Right lobe of liver (tissue), 6 donors: ENCODE measurements around the gene AOAH. TPM values are rescaled to one million over a fixed set of nuclear protein-coding genes. Genes with fewer than 3 reads are reported as not detected.

Source experiments
- ATAC-seq, 4 donors: fragments of 200-7000 bp; cut with Tn5 transposase; one replicate each; pipeline ENCODE4 v1.9.1; 2020; ENCODE audit warnings: mild to moderate bottlenecking in 4 of 4, moderate library complexity in 4 of 4
- DNase-seq, 3 donors: peaks; one replicate each; pipeline ENCODE4 v3.0.0-alpha.2; 2020
- H3K27ac ChIP-seq, 3 donors: fragments of 200-600 bp; one replicate each; pipeline ENCODE4 v1.8.0; 2022
- H3K27me3 ChIP-seq, 2 donors: fragments of 200-600 bp; one replicate each; pipeline ENCODE4 v1.8.0; 2022
- H3K36me3 ChIP-seq, 4 donors: fragments of 200-600 bp; sonication (generic) in 1 of 4; one replicate each; pipeline versions ENCODE4 v1.5.1 to v1.8.0; 2017 to 2022; ENCODE audit warnings: control low read depth in 1 of 4
- H3K4me1 ChIP-seq, 4 donors: fragments of 200-600 bp; sonication (generic) in 1 of 4; one replicate each; pipeline versions ENCODE4 v1.5.1 to v1.8.0; 2017 to 2022; ENCODE audit warnings: control low read depth in 1 of 4
- H3K4me3 ChIP-seq, 3 donors: fragments of 200-600 bp; one replicate each; pipeline ENCODE4 v1.8.0; 2022
- H3K9me3 ChIP-seq, 4 donors: fragments of 200-600 bp; sonication (generic) in 1 of 4; one replicate each; pipeline versions ENCODE4 v1.5.1 to v1.8.0; 2017 to 2022; ENCODE audit warnings: control low read depth in 1 of 4
- POLR2A ChIP-seq: fragments of 450-650 bp; IDR thresholded peaks from one replicate; pipeline ENCODE4 v1.6.1; 2017; ENCODE audit warnings: antibody characterized with exemption, mild to moderate bottlenecking
- WGBS: methylation state at CpG from one replicate; pipeline ENCODE4 v1.1.6; 2018; ENCODE audit warnings: low coverage, low lambda C conversion rate; ENCODE audit not compliant: insufficient coverage; ENCODE audit errors: missing lambda C conversion rate; 5-methylcytosine and 5-hydroxymethylcytosine counted together
- intact Hi-C, 2 donors: fragments of 100-400 bp; cut with DNase I; formaldehyde crosslinking; loops; one replicate each; pipeline versions ENCODE4 v1.11.2 to v1.14.1; 2022
- total RNA-seq, 6 experiments: library from RNA; depleted of rRNA in 2 of 6; stranded (reverse); fragments of >200 nt in 2 of 6; fragmentation: NEBNext Ultra II Directional in 3 of 6; extraction: Animal tissue kit (Norgen Biotek cat#: 25700) in 3 of 6; gene quantifications; one replicate each; pipeline versions ENCODE4 v1.1.0 to v1.2.4, GENCODE V29; 2016 to 2023
- TF ChIP-seq, protein P1 (sequence below), 4 donors: fragments of 200-600 bp in 3 of 4; fragments of 450-650 bp in 1 of 4; IDR thresholded peaks; one replicate each; pipeline versions ENCODE4 v1.5.1 to v1.8.0; 2016 to 2022; ENCODE audit warnings: antibody characterized with exemption in 4 of 4, mild to moderate bottlenecking in 2 of 4
- donor health status: DM: no; HTN: yes; CAD: no.
- donor health status: DM: no; HTN: no; CAD: no.
- donor health status: DM: no; HTN: no; CAD: no.
- donor health status: DM: no; HTN: yes; CAD: no.
- donor health status: DM: no; HTN: yes; CAD: no.

AOAH gene
- total RNA-seq, 6 experiments from 2014 or later = 2.9 to 11.3 (median 6.4) TPM

DNA sequence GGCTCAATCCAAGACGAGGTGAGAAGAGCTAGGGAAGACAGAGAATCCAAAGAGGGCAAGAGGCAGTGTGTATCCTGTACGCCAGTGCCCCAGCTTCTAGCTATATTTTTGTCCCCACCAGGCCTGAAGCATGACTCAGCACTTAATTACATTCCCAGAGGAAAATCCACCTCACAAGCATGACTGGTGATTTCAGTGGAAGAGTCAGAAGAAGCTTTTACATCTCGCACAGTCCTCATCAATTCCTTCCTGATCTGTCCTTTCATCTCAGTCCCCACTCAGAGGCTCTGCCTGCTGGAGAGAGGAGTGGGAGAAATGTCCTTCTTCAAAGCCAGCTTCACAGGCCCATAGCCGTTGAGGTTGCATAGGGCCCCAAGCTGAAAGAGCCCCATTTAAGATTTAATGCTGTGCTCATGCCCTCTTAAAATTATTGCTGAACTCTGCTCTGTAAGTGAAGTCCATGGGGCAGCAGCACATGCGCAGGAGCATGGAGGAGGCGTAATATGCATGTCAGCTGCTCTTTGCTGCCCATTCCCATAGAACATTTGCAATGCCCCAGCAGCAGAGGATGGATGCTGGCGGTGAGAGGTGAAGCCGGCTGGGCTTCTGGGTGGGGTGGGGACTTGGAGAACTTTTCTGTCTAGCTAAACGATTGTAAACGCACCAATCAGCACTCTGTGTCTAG, 39.0 kb upstream of the AOAH start:
- Histone ChIP-seq H3K36me3 (no peaks in the 10 kb centered on the region), H3K9me3 (no peaks in the 10 kb centered on the region), H3K27ac (no peak overlapping the region), H3K4me1 (peaks cover 0 to 20% (median 10%) of the 10 kb centered on the region in 4 donors), H3K27me3 (no peaks in the 10 kb centered on the region), H3K4me3 (no peak overlapping the region)
- intact Hi-C loops = no loop called here
- no peak for DNase-seq
- no peak for ATAC-seq
- TF ChIP-seq POLR2A = no peak
- TF ChIP-seq, protein P1, sequence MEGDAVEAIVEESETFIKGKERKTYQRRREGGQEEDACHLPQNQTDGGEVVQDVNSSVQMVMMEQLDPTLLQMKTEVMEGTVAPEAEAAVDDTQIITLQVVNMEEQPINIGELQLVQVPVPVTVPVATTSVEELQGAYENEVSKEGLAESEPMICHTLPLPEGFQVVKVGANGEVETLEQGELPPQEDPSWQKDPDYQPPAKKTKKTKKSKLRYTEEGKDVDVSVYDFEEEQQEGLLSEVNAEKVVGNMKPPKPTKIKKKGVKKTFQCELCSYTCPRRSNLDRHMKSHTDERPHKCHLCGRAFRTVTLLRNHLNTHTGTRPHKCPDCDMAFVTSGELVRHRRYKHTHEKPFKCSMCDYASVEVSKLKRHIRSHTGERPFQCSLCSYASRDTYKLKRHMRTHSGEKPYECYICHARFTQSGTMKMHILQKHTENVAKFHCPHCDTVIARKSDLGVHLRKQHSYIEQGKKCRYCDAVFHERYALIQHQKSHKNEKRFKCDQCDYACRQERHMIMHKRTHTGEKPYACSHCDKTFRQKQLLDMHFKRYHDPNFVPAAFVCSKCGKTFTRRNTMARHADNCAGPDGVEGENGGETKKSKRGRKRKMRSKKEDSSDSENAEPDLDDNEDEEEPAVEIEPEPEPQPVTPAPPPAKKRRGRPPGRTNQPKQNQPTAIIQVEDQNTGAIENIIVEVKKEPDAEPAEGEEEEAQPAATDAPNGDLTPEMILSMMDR (IDR thresholded peaks at IDR 0.05) = no peak
- WGBS = 92% methylated on average over 4 of the region's 10 CpGs

DNA sequence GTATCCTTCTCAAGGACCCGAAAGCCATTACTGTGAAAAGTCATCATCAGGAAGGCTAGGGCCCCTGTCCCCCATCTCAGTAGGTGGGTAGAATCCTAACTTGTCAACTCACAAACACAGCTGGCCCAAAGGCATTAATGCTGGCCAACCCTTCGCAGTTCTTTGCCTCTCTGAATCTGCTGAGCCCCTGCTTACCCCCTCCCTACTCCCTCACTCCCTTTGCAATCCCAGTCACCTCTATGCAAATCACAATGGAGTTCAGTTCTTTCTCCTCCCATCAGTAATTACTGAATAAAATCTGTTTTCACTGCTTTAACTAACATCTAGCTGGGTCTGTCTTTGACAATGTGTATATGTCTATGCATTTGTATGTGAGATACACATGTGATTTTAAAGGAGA, 38.1 kb upstream of the AOAH start:
- H3K27ac ChIP-seq = peak overlapping the region in 2 of 3 donors; percentile 91 to 92
- no peaks in the 10 kb centered on the region for H3K27me3 ChIP-seq
- TF ChIP-seq POLR2A = no peak
- TF ChIP-seq, protein P1 (IDR thresholded peaks at IDR 0.05) = no peak
- H3K4me3 ChIP-seq = no peak overlapping the region
- DNase-seq (no peak), ATAC-seq (no peak)
- H3K36me3 ChIP-seq = no peaks in the 10 kb centered on the region
- intact Hi-C loops = no loop called here
- peaks cover 0 to 20% (median 10%) of the 10 kb centered on the region in 4 donors for H3K4me1 ChIP-seq
- no peaks in the 10 kb centered on the region for H3K9me3 ChIP-seq
- WGBS = 93% methylated on average over 2 of the region's 2 CpGs

DNA sequence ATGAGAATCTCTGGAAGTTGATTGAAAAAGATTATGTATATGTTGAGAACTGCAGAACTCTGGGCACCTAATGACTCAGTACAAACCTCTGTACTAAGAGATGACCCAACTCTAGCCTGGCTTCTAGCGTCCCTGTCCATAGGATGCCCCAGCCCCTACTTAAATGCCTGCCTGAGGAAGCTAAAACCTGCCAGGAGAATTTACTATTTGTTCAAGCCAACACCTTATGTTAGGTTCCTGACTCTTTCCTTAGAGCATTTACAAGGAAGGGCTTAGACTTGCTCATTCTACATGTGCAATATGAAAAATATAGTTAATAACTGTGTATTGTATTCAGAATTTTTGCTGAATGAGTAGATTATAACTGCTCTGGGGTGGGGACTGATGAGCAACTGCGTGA, 37.5 kb upstream of the AOAH start:
- intact Hi-C loops = no loop called here
- ATAC-seq (peak; percentile 6 to 8 (median 7)), DNase-seq (no peak)
- 88% methylated on average over 2 of the region's 2 CpGs for WGBS
- no peak for TF ChIP-seq POLR2A
- TF ChIP-seq, protein P1 (IDR thresholded peaks at IDR 0.05) = no peak
- Histone ChIP-seq H3K27ac (peak overlapping the region; percentile 65 to 92 (median 91)), H3K4me1 (peaks cover 0 to 20% (median 10%) of the 10 kb centered on the region in 4 donors), H3K36me3 (no peaks in the 10 kb centered on the region), H3K27me3 (no peaks in the 10 kb centered on the region), H3K9me3 (no peaks in the 10 kb centered on the region), H3K4me3 (no peak overlapping the region)

DNA sequence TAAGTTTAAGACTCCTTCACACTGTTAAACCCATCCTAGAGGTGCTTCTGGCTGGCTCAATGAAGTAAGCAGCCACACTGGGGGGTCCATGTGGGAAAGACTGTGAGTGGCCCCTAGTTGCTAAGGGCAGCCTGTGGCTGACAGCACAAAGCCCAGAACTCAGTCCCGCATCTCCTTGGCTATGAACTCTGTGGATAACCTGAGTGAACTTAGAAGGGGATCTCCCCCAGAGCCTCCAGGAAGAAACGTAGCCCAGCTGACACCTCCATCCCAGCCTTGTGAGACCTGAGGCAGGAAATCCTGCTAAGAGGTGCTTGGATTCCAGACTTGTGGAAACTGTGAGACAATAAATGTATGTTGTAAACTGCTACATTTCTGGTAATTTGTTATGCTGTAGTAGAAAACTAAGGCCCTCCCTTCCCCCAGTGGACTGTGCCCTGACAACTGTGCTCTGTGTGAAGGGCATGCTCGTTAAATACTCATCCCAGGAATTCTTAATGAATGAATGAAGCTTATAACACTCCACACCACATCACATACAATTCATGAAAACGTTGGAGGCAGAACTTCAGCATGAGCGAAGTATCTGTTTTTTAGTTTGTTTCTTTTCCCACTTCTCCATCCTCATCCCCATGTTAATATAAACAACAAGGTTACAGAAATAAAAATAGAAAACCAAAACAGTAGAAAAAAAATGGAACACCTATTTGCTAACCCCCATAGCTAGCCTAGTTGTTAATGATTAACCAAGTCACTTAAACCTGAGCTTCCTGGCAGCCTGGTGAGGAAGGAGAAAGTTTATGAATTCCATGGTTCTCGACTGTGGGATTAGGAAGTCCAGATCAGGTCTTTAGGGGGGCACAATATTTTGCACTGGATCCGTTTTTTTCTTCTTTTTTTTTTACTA, 36.8 kb upstream of the AOAH start:
- 52% methylated on average over 6 of the region's 7 CpGs for WGBS
- ATAC-seq = peak; percentile 86 to 90 (median 89)

More for the DNA sequence above, 36.8 kb upstream of the AOAH start:
- TF ChIP-seq, protein P1 (IDR thresholded peaks at IDR 0.05) = no peak
- TF ChIP-seq POLR2A = peak; percentile 21
- Histone ChIP-seq H3K36me3 (no peaks in the 10 kb centered on the region), H3K27ac (peak overlapping the region; percentile 86 to 92 (median 91)), H3K4me1 (peaks cover 0 to 20% (median 10%) of the 10 kb centered on the region in 4 donors), H3K27me3 (no peaks in the 10 kb centered on the region), H3K9me3 (no peaks in the 10 kb centered on the region), H3K4me3 (no peak overlapping the region)
- DNase-seq = peak; percentile 42 to 62 (median 53)
- intact Hi-C loops = no loop called here
